ENCODE measurements around the gene PSMA2.
"Not testable (repeated sequence)": the region's sequence is repeated elsewhere in the genome, so short reads cannot be mapped to it uniquely, and the experiment has no call there.

PSMA2 gene

GRCh38 chr7:42900842-42901241 lies 31.1 kb downstream of the PSMA2 start:
- no peak for DNase-seq

GRCh38 chr7:42893346-42894240 lies 38.4 kb downstream of the PSMA2 start:
- no peak for DNase-seq

- no peak for DNase-seq
Measured at GRCh38 chr7:42886893-42887505, 45.0 kb downstream of the PSMA2 start.

- no peak for DNase-seq
Measured at GRCh38 chr7:42886129-42886528, 45.8 kb downstream of the PSMA2 start.

- DNase-seq = not testable (repeated sequence)
Measured at GRCh38 chr7:42885183-42885582, 46.8 kb downstream of the PSMA2 start.

GRCh38 chr7:42883950-42884349 lies 48.0 kb downstream of the PSMA2 start:
- no peak for DNase-seq

- no peak for DNase-seq
Measured at GRCh38 chr7:42880392-42880791, 51.6 kb downstream of the PSMA2 start.

GRCh38 chr7:42878303-42878702 lies 53.7 kb downstream of the PSMA2 start:
- no peak for DNase-seq

GRCh38 chr7:42877862-42878261 lies 54.1 kb downstream of the PSMA2 start:
- DNase-seq = no peak

- peak; percentile 35 for DNase-seq
Measured at GRCh38 chr7:42876182-42877068, 55.5 kb downstream of the PSMA2 start.

GRCh38 chr7:42869131-42870020 lies 62.6 kb downstream of the PSMA2 start:
- no peak for DNase-seq

GRCh38 chr7:42868480-42868879 lies 63.5 kb downstream of the PSMA2 start:
- DNase-seq = no peak

Data from KG1 (cell line).